Body of pancreas (tissue), 4 donors: ENCODE data around the gene TNNI2.

Experiments used
- CTCF ChIP-seq, 7 experiments: fragments of 450-650 bp in 4 of 7; fragments of 200-600 bp in 3 of 7; sonication (generic) in 3 of 7; IDR thresholded peaks; one replicate each; pipeline ENCODE4 v1.5.1; 2016 to 2019; ENCODE audit warnings: antibody characterized with exemption in 7 of 7
- POLR2A ChIP-seq, 3 donors: fragments of 450-650 bp; IDR thresholded peaks; one replicate each; pipeline ENCODE4 v1.6.1; 2016; ENCODE audit warnings: antibody characterized with exemption in 3 of 3, mild to moderate bottlenecking in 2 of 3

- TF ChIP-seq POLR2A (IDR thresholded peaks at IDR 0.05) (no peak), CTCF (IDR thresholded peaks at IDR 0.05) (no peak)
Observed at GRCh38 chr11:1888347-1888753, 49.6 kb downstream of the TNNI2 start.
